ENCODE results near the gene GYPC. TPM values are rescaled to one million over a fixed set of nuclear protein-coding genes. Genes with fewer than 3 reads are reported as not detected.
A peak's percentile ranks its signal among the peaks of the same experiment; 100 is the strongest.

The GYPC gene
- 100 to 1,000 TPM in 1 of 5 donors, 10 to 100 TPM in 4; 31.3 to 119 (median 43.6) TPM for total RNA-seq
- polyA plus RNA-seq, result 10 to 100 TPM; 46.2 to 78.4 (median 63.4) TPM
- long read RNA-seq, donor 1, transcript GYPC-201 (4 exons, 1,246 nt), result major isoform, 20 of 23 reads
- long read RNA-seq, donor 1, partial matches to known transcripts, result 0 of 23 reads
- long read RNA-seq, donor 1, other reads (novel, unspliced or antisense), result 0 of 23 reads
- long read RNA-seq, donor 2, transcript GYPC-201 (4 exons, 1,246 nt), result major isoform, 19 of 46 reads
- long read RNA-seq, donor 2, partial matches to known transcripts, result 25 of 46 reads
- long read RNA-seq, donor 2, other reads (novel, unspliced or antisense), result 0 of 46 reads
- long read RNA-seq, donor 3, transcript GYPC-201 (4 exons, 1,246 nt), result major isoform, 8 of 43 reads
- long read RNA-seq, donor 3, partial matches to known transcripts, result 35 of 43 reads
- long read RNA-seq, donor 3, other reads (novel, unspliced or antisense), result 0 of 43 reads
- long read RNA-seq, donor 4, partial matches to known transcripts, result 0 of 4 reads
- long read RNA-seq, donor 4, other reads (novel, unspliced or antisense), result 0 of 4 reads
- long read RNA-seq, donor 5, transcript GYPC-201 (4 exons, 1,246 nt), result major isoform, 27 of 111 reads
- long read RNA-seq, donor 5, partial matches to known transcripts, result 80 of 111 reads
- long read RNA-seq, donor 5, other reads (novel, unspliced or antisense), result 0 of 111 reads
- long read RNA-seq, donor 6, result 0 reads
- long read RNA-seq, donor 7, transcript GYPC-201 (4 exons, 1,246 nt), result major isoform, 46 of 50 reads
- long read RNA-seq, donor 7, partial matches to known transcripts, result 0 of 50 reads
- long read RNA-seq, donor 7, other reads (novel, unspliced or antisense), result 0 of 50 reads
- long read RNA-seq, donor 8, transcript GYPC-201 (4 exons, 1,246 nt), result major isoform, 10 of 80 reads
- long read RNA-seq, donor 8, partial matches to known transcripts, result 68 of 80 reads
- long read RNA-seq, donor 8, other reads (novel, unspliced or antisense), result 0 of 80 reads
- long read RNA-seq, donor 9, transcript GYPC-201 (4 exons, 1,246 nt), result major isoform, 24 of 27 reads
- long read RNA-seq, donor 9, partial matches to known transcripts, result 0 of 27 reads
- long read RNA-seq, donor 9, other reads (novel, unspliced or antisense), result 0 of 27 reads
- long read RNA-seq, donor 10, transcript GYPC-201 (4 exons, 1,246 nt), result major isoform, 5 of 5 reads
- long read RNA-seq, donor 10, partial matches to known transcripts, result 0 of 5 reads
- long read RNA-seq, donor 10, other reads (novel, unspliced or antisense), result 0 of 5 reads

GRCh38 chr2:126655500-126656430, at the start of gene GYPC:
GYPC (plus strand) TSS chr2:126656158; CDS start chr2:126656264, 106 bp downstream.
- H3K36me3 ChIP-seq, result peaks cover 0 to 4% (median 0%) of the 10 kb centered on the region in 4 donors
- peaks cover 20 to 59% (median 40%) of the 10 kb centered on the region in 4 donors for H3K4me1 ChIP-seq

GRCh38 chr2:126614524-126615227, 41.3 kb upstream of the GYPC start:
- WGBS, 5 donors, result 18 to 50% (median 27%) methylated on average over 1 of the region's 1 CpG
- Histone ChIP-seq H3K36me3 (no peaks in the 10 kb centered on the region), H3K27me3 (no peaks in the 10 kb centered on the region), H3K4me3 (no peak overlapping the region), H3K9me3 (peaks cover 0 to 5% (median 0%) of the 10 kb centered on the region in 4 donors), H3K27ac (no peak overlapping the region), H3K4me1 (no peaks in the 10 kb centered on the region)
- intact Hi-C loops (cut with DNase I; ENCODE audit: low total_unique reads), result no loop called here
- no peak for TF ChIP-seq EP300 (IDR thresholded peaks at IDR 0.05)
- TF ChIP-seq CTCF (IDR thresholded peaks at IDR 0.05), result no peak
- TF ChIP-seq POLR2A (IDR thresholded peaks at IDR 0.05), result no peak
- TF ChIP-seq POLR2AphosphoS5 (IDR thresholded peaks at IDR 0.05), result no peak
- DNase-seq, result peak in 1 of 2 donors; percentile 27

More at GRCh38 chr2:126655500-126656430, at the start of gene GYPC:
- intact Hi-C loops (cut with DNase I; ENCODE audit: low total_unique reads), result no loop called here
- Histone ChIP-seq H3K9me3 (no peaks in the 10 kb centered on the region), H3K4me3 (peak within 1 kb of the TSS; percentile 60 to 72 (median 61)), H3K27ac (peak within 1 kb of the TSS; percentile 84 to 96 (median 95)), H3K27me3 (peaks cover 0 to 13% (median 7%) of the 10 kb centered on the region in 3 donors)
- WGBS, 5 donors, result 8 to 14% (median 11%) methylated on average over 29 to 51 of the region's 51 CpGs
- DNase-seq, result peak; percentile 47 to 72
- TF ChIP-seq EP300 (IDR thresholded peaks at IDR 0.05) (no peak), CTCF (IDR thresholded peaks at IDR 0.05) (no peak), POLR2AphosphoS5 (IDR thresholded peaks at IDR 0.05) (peak in 2 of 3 donors; percentile 27 to 35), POLR2A (IDR thresholded peaks at IDR 0.05) (no peak)

DNA sequence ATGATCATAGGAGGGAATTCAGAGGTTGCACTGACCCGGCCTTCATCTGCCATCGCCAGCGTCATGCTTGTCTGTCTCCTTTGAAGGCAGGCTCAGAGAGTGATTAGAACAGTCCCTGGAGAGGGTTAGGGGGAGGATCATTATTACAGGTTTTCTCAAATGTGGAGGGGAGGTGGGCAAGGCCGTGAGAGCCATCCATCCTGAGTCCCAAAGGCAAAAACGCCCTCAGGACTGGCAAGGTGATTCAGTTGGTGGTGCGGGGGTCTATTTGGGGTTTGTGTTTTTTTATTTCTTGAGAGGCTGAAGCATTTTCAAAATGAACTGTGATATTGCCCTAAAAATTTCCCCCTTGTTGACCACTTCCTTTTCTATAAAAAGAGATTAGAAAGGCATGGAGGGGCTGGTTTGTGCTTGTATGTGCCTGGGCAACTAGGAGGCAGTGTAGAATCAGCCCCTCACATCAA, 39.3 kb upstream of the GYPC start:
- Histone ChIP-seq H3K27me3 (no peaks in the 10 kb centered on the region), H3K4me3 (no peak overlapping the region), H3K36me3 (no peaks in the 10 kb centered on the region), H3K4me1 (no peaks in the 10 kb centered on the region), H3K9me3 (peaks cover 0 to 8% (median 3%) of the 10 kb centered on the region in 4 donors), H3K27ac (no peak overlapping the region)
- TF ChIP-seq POLR2AphosphoS5 (IDR thresholded peaks at IDR 0.05), result no peak
- TF ChIP-seq EP300 (IDR thresholded peaks at IDR 0.05), result no peak
- no peak for TF ChIP-seq CTCF (IDR thresholded peaks at IDR 0.05)
- no peak for TF ChIP-seq POLR2A (IDR thresholded peaks at IDR 0.05)
- 68 to 88% (median 77%) methylated on average over 6 of the region's 6 CpGs for WGBS, 5 donors
- DNase-seq, result no peak
- intact Hi-C loops (cut with DNase I; ENCODE audit: low total_unique reads), result no loop called here
